Iris pigment epithelial cell (primary cell): ENCODE data around the gene ASIC2.

ENCODE experiments used
- DNase-seq: peaks from one replicate; pipeline ENCODE4 v3.0.0-alpha.2; 2011; ENCODE audit warnings: low read depth

Gene ASIC2

GRCh38 chr17:33292981-33293867 lies at the start of gene ASIC2:
TSS of gene ASIC2 (minus strand) at chr17:33293295.
- peak; percentile 11 for DNase-seq

- DNase-seq: no peak
These were observed 48.9 kb upstream of the ASIC2 start for GRCh38 chr17:33342025-33342424.

GRCh38 chr17:33338242-33338641 lies 45.1 kb upstream of the ASIC2 start:
- no peak for DNase-seq

GRCh38 chr17:33335491-33336173 lies 42.5 kb upstream of the ASIC2 start:
- DNase-seq: no peak

GRCh38 chr17:33334703-33335102 lies 41.6 kb upstream of the ASIC2 start:
- DNase-seq: no peak

- no peak for DNase-seq
These were observed 37.8 kb upstream of the ASIC2 start for GRCh38 chr17:33330877-33331276.

GRCh38 chr17:33328129-33328528 lies 35.0 kb upstream of the ASIC2 start:
- no peak for DNase-seq

- no peak for DNase-seq
These were observed 31.6 kb upstream of the ASIC2 start for GRCh38 chr17:33324736-33325135.

- DNase-seq: no peak
These were observed 29.0 kb upstream of the ASIC2 start for GRCh38 chr17:33322063-33322462.

GRCh38 chr17:33318241-33318640 lies 25.1 kb upstream of the ASIC2 start:
- DNase-seq: no peak

- DNase-seq: no peak
These were observed 23.7 kb upstream of the ASIC2 start for GRCh38 chr17:33316746-33317145.

GRCh38 chr17:33310296-33310695 lies 17.2 kb upstream of the ASIC2 start:
- DNase-seq: no peak

- no peak for DNase-seq
These were observed 10.2 kb upstream of the ASIC2 start for GRCh38 chr17:33303254-33303653.

- no peak for DNase-seq
These were observed 9.3 kb upstream of the ASIC2 start for GRCh38 chr17:33302394-33302793.

- DNase-seq: no peak
These were observed 7.1 kb upstream of the ASIC2 start for GRCh38 chr17:33300241-33300640.

- DNase-seq: no peak
These were observed 6.0 kb upstream of the ASIC2 start for GRCh38 chr17:33299115-33299514.

- DNase-seq: no peak
These were observed 4.5 kb upstream of the ASIC2 start for GRCh38 chr17:33297643-33298042.

- no peak for DNase-seq
These were observed 1.9 kb upstream of the ASIC2 start for GRCh38 chr17:33294994-33295393.

- peak; percentile 8 for DNase-seq
These were observed 704 bp downstream of the ASIC2 start for GRCh38 chr17:33292201-33292980.

- peak; percentile 28 for DNase-seq
These were observed 1.6 kb downstream of the ASIC2 start for GRCh38 chr17:33291248-33292200.

GRCh38 chr17:33290253-33290652 lies 2.8 kb downstream of the ASIC2 start:
- no peak for DNase-seq
